Endodermal cell (in vitro differentiated cells): ENCODE measurements around the gene MACO1. TPM values are rescaled to one million over a fixed set of nuclear protein-coding genes. Genes with fewer than 3 reads are reported as not detected.

Experiments used
- DNase-seq: peaks from one replicate; pipeline ENCODE4 v3.0.0-alpha.2; 2017
- H3K27ac ChIP-seq: 2 replicates; pipeline ENCODE4 v1.5.1; 2013; ENCODE audit warnings: mild to moderate bottlenecking, low read depth, low read length, moderate library complexity
- H3K27me3 ChIP-seq: 2 replicates; pipeline ENCODE4 v1.6.1; 2013; ENCODE audit warnings: mild to moderate bottlenecking, low read length, moderate library complexity; ENCODE audit not compliant: insufficient read depth, control insufficient read depth, poor library complexity, severe bottlenecking
- H3K36me3 ChIP-seq: 2 replicates; pipeline ENCODE4 v1.7.0; 2013; ENCODE audit warnings: mild to moderate bottlenecking, low read length, moderate library complexity; ENCODE audit not compliant: control insufficient read depth, insufficient read depth
- H3K4me1 ChIP-seq: one replicate; pipeline ENCODE4 v1.7.0; 2013; ENCODE audit warnings: low read length; ENCODE audit not compliant: control insufficient read depth, insufficient read depth
- H3K4me3 ChIP-seq: 2 replicates; pipeline ENCODE4 v1.5.1; 2013; ENCODE audit warnings: mild to moderate bottlenecking, low read length, moderate library complexity
- H3K9ac ChIP-seq: 2 replicates; pipeline ENCODE4 v1.6.1; 2013; ENCODE audit warnings: mild to moderate bottlenecking, low read length, moderate library complexity; ENCODE audit not compliant: poor library complexity, severe bottlenecking; ENCODE audit errors: extremely low read depth
- H3K9me3 ChIP-seq: 2 replicates; pipeline ENCODE4 v1.6.1; 2013; ENCODE audit warnings: mild to moderate bottlenecking, low read length, moderate library complexity; ENCODE audit not compliant: control insufficient read depth
- H3K27ac Mint-ChIP-seq: 2 replicates; pipeline ENCODE4 v1.8.0; 2020; ENCODE audit warnings: mixed read lengths
- H3K27me3 Mint-ChIP-seq: 2 replicates; pipeline ENCODE4 v1.8.0; 2021; ENCODE audit warnings: mild to moderate bottlenecking, mixed read lengths; ENCODE audit not compliant: insufficient read depth
- H3K36me3 Mint-ChIP-seq: 2 replicates; pipeline ENCODE4 v1.8.0; 2020; ENCODE audit warnings: low read depth, mixed read lengths
- H3K4me1 Mint-ChIP-seq: 2 replicates; pipeline ENCODE4 v1.8.0; 2020; ENCODE audit warnings: mixed read lengths
- H3K4me3 Mint-ChIP-seq: 2 replicates; pipeline ENCODE4 v1.8.0; 2020; ENCODE audit warnings: mild to moderate bottlenecking, moderate library complexity, mixed read lengths
- H3K9me3 Mint-ChIP-seq: 2 replicates; pipeline ENCODE4 v1.8.0; 2020; ENCODE audit warnings: mild to moderate bottlenecking, mixed read lengths
- WGBS, 2 experiments: methylation state at CpG; one replicate each; pipeline versions ENCODE4 v1.1.5 to v1.1.7; 2013; ENCODE audit warnings: missing lambda C conversion rate in 2 of 2, mixed read lengths in 1 of 2; ENCODE audit not compliant: insufficient coverage in 1 of 2, insufficient read length in 1 of 2; 5-methylcytosine and 5-hydroxymethylcytosine counted together
- total RNA-seq, 2 donors: library from RNA; stranded (reverse); fragmentation: NEBNext Ultra II Directional in 1 of 2; extraction: Animal tissue kit (Norgen Biotek cat#: 25700) in 1 of 2; gene quantifications; 2 replicates in 1 of 2; 3 replicates in 1 of 2; pipeline ENCODE4 v1.2.1, GENCODE V29; 2021
- TF ChIP-seq, protein P1 (sequence below): fragments of 200-600 bp; sonication (generic); conservative IDR thresholded peaks from 2 replicates; pipeline ENCODE4 v1.5.0; 2021; ENCODE audit warnings: antibody characterized with exemption, mild to moderate bottlenecking

MACO1 gene
- total RNA-seq, 2 donors from 2014 or later, result 13.1 to 14.1 TPM

DNA sequence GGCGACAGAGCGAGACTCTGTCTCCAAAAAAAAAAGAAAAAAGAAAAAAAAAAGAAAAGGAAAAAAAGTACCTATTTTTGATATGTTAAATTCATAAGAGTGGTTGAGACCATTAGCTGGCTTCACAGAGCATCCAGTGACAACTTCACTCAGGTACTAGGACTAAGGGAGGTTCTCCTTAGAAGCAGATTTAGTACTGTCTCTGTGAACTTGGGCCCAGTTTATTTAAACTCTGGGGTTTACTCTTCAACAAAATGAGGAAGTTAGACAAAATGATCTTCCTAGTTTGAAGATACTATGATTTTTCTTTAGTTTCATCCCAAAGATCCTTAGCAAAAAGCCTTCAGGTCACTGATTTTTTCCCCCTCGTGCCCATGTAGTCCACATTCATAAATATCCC lies 21.2 kb downstream of the MACO1 start:
- TF ChIP-seq, protein P1, sequence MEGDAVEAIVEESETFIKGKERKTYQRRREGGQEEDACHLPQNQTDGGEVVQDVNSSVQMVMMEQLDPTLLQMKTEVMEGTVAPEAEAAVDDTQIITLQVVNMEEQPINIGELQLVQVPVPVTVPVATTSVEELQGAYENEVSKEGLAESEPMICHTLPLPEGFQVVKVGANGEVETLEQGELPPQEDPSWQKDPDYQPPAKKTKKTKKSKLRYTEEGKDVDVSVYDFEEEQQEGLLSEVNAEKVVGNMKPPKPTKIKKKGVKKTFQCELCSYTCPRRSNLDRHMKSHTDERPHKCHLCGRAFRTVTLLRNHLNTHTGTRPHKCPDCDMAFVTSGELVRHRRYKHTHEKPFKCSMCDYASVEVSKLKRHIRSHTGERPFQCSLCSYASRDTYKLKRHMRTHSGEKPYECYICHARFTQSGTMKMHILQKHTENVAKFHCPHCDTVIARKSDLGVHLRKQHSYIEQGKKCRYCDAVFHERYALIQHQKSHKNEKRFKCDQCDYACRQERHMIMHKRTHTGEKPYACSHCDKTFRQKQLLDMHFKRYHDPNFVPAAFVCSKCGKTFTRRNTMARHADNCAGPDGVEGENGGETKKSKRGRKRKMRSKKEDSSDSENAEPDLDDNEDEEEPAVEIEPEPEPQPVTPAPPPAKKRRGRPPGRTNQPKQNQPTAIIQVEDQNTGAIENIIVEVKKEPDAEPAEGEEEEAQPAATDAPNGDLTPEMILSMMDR, result no peak
- Mint-ChIP-seq H3K4me3 (no peak overlapping the region), H3K27ac (no peak overlapping the region), H3K4me1 (no peaks in the 10 kb centered on the region), H3K27me3 (no peaks in the 10 kb centered on the region), H3K36me3 (peaks cover 36% of the 10 kb centered on the region), H3K9me3 (no peaks in the 10 kb centered on the region)
- peaks cover 42% of the 10 kb centered on the region for H3K36me3 ChIP-seq
- H3K27ac ChIP-seq, result no peak overlapping the region
- no peaks in the 10 kb centered on the region for H3K9me3 ChIP-seq
- WGBS, 2 experiments, result 88 to 100% methylated on average over 1 to 3 of the region's 3 CpGs
- no peaks in the 10 kb centered on the region for H3K27me3 ChIP-seq
- H3K9ac ChIP-seq, result no peak overlapping the region
- no peak for DNase-seq
- no peak overlapping the region for H3K4me3 ChIP-seq
- H3K4me1 ChIP-seq, result no peaks in the 10 kb centered on the region

DNA sequence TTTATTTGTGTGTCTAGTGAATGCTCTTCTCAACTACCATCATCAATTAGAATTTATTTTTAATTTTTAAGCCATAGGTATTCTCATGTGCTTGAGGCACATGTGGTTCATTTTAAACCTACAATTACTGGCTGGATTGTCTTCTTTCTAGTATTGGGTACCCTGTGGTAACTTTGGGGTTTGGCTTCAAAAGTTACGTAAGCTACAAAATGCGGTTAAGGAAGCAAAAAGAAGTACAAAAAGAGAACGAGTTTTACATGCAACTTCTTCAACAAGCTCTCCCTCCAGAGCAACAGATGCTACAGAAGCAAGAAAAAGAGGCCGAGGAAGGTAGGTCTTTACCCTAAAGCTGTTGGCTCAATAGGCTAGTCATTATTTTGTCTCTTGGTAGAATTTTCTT lies 25.8 kb downstream of the MACO1 start:
- H3K27me3 ChIP-seq, result no peaks in the 10 kb centered on the region
- no peak overlapping the region for H3K9ac ChIP-seq
- no peaks in the 10 kb centered on the region for H3K4me1 ChIP-seq
- H3K9me3 Mint-ChIP-seq, result no peaks in the 10 kb centered on the region
- H3K27ac Mint-ChIP-seq, result no peak overlapping the region
- TF ChIP-seq, protein P1, result no peak
- H3K36me3 Mint-ChIP-seq, result peaks cover 51% of the 10 kb centered on the region
- H3K4me3 Mint-ChIP-seq, result no peak overlapping the region
- H3K27ac ChIP-seq, result no peak overlapping the region
- H3K4me1 Mint-ChIP-seq, result no peaks in the 10 kb centered on the region
- no peaks in the 10 kb centered on the region for H3K9me3 ChIP-seq
- peaks cover 43% of the 10 kb centered on the region for H3K36me3 ChIP-seq
- WGBS, 2 experiments, result 88% methylated on average over 2 to 4 of the region's 4 CpGs
- H3K4me3 ChIP-seq, result no peak overlapping the region
- H3K27me3 Mint-ChIP-seq, result no peaks in the 10 kb centered on the region
- DNase-seq, result no peak

DNA sequence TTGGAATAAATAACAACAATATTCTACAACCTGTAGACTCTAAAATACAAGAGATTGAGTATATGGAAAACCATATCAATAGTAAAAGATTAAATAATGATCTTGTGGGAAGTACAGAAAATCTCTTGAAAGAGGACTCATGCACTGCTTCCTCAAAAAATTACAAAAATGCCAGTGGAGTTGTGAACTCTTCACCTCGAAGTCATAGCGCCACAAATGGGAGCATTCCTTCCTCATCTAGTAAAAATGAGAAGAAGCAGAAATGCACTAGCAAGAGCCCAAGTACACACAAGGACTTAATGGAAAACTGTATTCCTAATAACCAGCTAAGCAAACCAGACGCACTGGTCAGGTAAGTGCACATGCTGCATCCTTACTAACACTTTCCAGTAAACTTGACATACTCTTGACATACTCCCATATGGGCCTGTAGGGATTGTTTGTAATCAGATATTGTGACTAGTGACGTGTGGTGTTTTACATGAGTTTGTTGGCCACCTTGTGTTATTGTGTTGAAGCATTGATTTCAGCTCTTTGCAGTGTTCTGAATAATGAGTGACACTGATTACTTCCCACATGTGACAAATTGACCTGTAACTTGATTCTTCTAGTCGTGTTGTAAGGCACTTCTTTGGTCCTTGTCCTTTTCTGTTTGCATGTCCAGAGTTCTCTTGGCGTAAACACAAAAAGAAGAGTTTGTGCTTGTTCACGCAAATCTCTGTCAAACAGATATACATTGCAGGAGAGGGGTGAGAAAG lies 28.0 kb downstream of the MACO1 start:
- Mint-ChIP-seq H3K4me3 (no peak overlapping the region), H3K27me3 (no peaks in the 10 kb centered on the region), H3K36me3 (peaks cover 48% of the 10 kb centered on the region), H3K9me3 (no peaks in the 10 kb centered on the region), H3K4me1 (no peaks in the 10 kb centered on the region), H3K27ac (no peak overlapping the region)
- no peaks in the 10 kb centered on the region for H3K4me1 ChIP-seq
- no peak overlapping the region for H3K4me3 ChIP-seq
- H3K27me3 ChIP-seq, result no peaks in the 10 kb centered on the region
- no peak overlapping the region for H3K27ac ChIP-seq
- no peak overlapping the region for H3K9ac ChIP-seq
- TF ChIP-seq, protein P1, result no peak
- no peaks in the 10 kb centered on the region for H3K9me3 ChIP-seq
- H3K36me3 ChIP-seq, result peaks cover 43% of the 10 kb centered on the region
- 84 to 95% methylated on average over 3 to 7 of the region's 7 CpGs for WGBS, 2 experiments
- DNase-seq, result no peak
